GM18498 (cell line): Measurements from ENCODE around the gene AJM1.

Source experiments
- ATAC-seq: cut with Tn5 transposase; IDR thresholded peaks from one replicate; pipeline ENCODE4 v1.9.1; 2021; ENCODE audit warnings: mild to moderate bottlenecking, moderate library complexity; ENCODE audit not compliant: unreplicated experiment

The AJM1 gene

DNA sequence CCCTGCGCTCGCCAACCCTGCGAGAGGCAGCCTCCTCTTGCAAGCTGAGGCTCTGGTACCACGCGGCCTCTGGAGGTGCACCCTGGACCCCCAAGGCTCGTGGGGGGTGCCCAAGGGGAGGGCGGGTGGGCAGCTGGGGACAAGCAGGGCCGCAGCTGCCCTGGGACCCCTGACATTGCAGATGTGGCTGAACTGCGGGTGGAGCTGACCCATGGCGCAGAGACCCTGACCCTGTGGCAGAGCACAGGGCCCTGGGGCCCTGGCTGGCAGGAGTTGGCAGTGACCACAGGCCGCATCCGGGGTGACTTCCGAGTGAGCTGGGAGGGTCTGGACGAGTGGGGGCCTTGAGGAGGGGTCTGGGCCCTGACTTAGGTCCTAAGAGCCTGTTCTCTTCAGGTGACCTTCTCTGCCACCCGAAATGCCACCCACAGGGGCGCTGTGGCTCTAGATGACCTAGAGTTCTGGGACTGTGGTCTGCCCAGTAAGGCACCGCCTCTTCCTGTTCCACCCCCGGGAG is 11.4 kb downstream of the AJM1 start:
- no peak for ATAC-seq

DNA sequence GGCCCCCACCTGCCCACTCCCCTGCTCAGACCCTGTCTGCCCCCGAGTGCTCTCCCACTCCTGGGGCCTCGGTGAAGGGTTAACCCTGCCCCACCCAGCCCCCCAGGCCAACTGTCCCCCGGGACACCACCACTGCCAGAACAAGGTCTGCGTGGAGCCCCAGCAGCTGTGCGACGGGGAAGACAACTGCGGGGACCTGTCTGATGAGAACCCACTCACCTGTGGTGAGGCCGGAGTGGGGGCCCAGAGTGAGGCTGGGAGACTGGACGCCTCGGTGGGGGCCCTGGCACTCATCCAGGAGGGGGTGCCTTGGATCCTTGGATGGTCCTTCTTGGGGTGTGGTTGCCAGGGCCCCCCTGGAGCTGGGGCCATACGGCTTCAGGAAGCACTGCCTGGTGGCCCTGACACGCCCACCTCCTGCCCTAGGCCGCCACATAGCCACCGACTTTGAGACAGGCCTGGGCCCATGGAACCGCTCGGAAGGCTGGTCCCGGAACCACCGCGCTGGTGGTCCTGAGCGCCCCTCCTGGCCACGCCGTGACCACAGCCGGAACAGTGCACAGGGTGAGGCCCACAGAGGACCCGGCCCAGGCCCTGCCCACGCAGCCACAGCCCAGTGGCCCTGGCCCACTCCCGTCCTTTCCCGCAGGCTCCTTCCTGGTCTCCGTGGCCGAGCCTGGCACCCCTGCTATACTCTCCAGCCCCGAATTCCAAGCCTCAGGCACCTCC is 12.0 kb downstream of the AJM1 start:
- no peak for ATAC-seq

GRCh38 chr9:136854842-136855460 is 12.7 kb downstream of the AJM1 start:
- no peak for ATAC-seq

DNA sequence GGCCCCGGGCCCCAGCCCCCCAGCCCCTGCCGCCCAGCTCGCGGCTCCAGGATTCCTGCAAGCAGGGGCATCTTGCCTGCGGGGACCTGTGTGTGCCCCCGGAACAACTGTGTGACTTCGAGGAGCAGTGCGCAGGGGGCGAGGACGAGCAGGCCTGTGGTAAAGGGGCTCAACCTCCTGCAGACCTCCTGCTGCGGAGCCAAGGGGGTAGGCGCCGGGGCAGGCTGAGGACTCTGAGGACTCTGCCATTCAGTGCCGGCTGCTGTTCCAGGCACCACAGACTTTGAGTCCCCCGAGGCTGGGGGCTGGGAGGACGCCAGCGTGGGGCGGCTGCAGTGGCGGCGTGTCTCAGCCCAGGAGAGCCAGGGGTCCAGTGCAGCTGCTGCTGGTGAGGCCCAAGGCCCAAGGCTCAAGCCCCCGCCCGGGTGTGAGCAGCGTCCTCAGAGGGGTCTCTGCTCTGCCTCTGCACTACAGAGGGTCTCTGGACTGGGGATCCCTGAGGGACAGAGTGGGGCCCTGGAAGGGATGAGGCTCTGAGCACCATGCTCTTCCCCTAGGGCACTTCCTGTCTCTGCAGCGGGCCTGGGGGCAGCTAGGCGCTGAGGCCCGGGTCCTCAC is 13.3 kb downstream of the AJM1 start:
- no peak for ATAC-seq

DNA sequence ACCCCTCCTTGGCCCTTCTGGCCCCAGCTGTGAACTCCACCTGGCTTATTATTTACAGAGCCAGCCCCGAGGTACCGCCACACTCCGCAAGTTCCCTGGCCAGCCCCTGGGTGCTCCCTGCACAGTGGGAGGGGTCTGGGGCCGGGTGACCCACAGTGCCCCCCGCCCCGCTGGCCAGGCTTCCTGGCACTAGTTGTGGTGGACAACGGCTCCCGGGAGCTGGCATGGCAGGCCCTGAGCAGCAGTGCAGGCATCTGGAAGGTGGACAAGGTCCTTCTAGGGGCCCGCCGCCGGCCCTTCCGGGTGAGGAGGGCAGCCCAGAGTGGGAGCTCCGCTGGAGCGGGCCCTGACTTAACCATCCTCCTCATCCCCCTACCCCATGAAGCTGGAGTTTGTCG is 13.8 kb downstream of the AJM1 start:
- ATAC-seq: no peak

DNA sequence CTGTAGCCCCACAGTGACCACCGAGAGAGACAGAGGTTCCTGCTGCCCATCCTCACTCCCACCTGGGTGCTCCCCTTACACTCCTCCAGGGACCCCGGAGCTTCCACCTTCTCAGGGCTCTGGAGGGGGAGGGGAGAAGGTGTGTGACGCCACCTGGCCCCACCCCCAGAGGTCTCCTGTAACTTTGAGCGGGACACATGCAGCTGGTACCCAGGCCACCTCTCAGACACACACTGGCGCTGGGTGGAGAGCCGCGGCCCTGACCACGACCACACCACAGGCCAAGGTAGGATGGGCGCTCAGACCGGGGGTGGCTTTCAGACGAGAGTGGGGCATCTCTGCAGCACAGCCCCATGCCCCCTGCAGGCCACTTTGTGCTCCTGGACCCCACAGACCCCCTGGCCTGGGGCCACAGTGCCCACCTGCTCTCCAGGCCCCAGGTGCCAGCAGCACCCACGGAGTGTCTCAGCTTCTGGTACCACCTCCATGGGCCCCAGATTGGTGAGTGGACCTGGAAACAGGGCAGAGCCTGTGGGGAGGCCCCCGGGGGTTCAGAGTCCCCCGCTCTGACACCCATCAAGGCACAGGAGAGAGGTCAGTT is 14.4 kb downstream of the AJM1 start:
- ATAC-seq: no peak

DNA sequence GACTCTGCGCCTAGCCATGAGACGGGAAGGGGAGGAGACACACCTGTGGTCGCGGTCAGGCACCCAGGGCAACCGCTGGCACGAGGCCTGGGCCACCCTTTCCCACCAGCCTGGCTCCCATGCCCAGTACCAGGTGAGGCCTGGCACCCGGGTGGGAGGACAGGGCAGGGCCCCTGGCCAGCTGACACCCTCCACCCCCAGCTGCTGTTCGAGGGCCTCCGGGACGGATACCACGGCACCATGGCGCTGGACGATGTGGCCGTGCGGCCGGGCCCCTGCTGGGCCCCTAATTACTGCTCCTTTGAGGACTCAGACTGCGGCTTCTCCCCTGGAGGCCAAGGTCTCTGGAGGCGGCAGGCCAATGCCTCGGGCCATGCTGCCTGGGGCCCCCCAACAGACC is 14.9 kb downstream of the AJM1 start:
- no peak for ATAC-seq

DNA sequence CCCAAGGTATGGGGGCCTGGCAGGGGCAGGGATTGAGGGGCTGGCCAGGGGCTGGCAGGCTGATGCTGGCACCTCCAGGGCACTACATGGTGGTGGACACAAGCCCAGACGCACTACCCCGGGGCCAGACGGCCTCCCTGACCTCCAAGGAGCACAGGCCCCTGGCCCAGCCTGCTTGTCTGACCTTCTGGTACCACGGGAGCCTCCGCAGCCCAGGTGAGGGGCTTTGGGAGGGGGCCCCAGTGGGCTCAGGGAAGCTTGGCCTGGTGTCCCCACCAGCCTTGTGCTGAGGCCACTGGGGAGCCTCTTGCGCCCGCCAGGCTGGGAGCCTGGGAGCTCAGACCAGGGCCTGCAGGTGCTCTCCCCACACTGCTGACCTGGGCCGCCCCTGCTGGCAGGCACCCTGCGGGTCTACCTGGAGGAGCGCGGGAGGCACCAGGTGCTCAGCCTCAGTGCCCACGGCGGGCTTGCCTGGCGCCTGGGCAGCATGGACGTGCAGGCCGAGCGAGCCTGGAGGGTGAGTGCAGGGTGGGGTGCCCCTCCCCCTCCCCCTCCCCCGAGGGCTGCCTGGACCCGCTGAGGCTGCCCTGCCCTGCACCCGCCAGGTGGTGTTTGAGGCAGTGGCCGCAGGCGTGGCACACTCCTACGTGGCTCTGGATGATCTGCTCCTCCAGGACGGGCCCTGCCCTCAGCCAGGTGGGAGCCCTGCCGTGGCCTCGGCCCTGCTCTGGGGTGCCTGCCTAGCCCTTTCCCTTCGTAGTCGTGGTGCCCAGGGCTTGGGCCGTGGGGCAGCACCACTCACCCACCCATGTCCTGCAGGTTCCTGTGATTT is 15.5 kb downstream of the AJM1 start:
- ATAC-seq: no peak

DNA sequence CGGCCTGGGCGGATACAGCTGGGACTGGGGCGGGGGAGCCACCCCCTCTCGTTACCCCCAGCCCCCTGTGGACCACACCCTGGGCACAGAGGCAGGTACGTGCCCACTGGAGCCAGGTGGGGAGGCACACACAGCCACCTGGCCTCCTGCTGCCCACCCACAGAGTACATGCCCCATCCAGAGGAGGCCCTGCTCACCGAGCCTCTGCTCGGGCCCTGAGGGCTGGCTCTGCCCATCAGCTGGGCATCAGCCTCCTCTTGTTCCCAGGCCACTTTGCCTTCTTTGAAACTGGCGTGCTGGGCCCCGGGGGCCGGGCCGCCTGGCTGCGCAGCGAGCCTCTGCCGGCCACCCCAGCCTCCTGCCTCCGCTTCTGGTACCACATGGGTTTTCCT is 16.2 kb downstream of the AJM1 start:
- ATAC-seq: no peak

- no peak for ATAC-seq
These were observed 16.8 kb downstream of the AJM1 start for GRCh38 chr9:136858844-136859757.

GRCh38 chr9:136860529-136860928 is 18.3 kb downstream of the AJM1 start:
- no peak for ATAC-seq

DNA sequence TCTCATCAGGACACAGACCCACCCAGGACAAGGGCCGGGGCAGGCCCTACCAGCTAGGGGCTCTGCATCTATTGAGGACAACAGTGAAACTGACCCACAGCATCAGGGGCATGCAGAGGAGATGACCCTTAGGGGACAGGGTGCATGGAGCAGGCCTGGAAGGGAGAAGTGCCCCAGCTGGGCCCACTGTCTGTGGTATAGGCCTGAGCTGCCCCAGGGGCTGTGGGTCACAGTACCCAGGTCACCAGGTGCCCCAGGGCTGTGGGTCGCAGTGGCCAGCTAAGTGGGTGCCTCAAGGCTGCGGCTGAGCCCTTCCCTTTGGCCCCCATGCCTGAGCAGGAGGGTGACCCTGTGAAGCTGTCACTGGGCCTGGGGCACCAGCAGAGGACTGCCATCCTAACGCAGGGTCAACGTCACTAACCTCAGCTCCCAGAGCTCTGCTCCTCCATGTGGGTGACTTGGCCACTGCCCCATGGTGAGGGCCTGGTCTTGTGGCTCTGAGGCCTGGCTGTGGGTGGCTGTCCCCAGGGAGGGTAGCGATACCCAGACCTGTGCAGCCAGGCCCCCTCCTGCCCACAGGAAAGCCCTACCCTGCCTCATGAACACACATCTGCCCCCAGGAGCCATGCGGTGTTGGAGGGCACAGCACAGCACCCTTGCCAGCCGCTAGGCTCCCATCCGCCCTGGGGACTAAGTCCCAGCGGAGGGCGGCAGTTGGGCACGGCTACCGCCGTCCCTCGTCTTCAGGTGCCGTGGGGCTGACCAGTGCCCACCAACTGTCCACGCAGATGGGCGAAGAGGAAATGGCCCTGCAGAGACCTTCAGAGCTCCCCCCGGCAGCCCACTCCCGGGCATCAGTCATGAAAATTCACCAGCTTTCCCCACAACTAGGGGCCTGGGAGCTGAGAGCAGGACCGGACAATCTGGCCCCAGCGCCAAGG is 18.9 kb downstream of the AJM1 start:
- no peak for ATAC-seq

DNA sequence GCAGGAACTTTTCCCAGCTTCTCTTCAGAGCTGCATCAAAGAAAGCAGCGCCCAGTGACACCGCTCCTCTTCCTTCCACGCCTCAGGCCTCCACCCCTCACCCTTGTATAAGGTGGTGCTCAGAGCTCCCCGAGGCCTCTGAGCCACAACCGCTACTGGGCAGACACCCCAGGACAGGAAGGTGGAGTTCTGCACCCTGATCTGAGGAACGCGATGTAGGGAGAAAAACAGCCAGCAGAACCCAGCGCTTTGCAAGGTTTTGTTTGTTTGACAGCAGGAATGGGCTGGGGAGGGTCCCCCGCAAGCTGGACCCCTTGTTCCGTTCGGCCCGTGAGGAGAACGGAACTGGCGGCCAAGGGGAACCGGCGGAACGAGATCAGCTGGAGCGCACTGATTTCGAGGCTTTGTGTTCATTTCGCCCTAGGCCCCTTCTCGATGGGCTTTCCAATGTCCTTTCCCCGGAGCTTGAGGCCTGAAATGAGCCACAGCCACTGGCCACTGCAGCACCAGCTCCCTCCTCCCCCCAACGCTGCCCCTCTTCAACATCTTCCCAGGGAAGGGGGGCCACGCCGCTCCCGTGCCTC is 19.7 kb downstream of the AJM1 start:
- ATAC-seq: no peak

- ATAC-seq: no peak
These were observed 20.8 kb downstream of the AJM1 start for GRCh38 chr9:136862849-136863622.

GRCh38 chr9:136863623-136864273 is 21.5 kb downstream of the AJM1 start:
- ATAC-seq: no peak

GRCh38 chr9:136865041-136865767 is 22.9 kb downstream of the AJM1 start:
- ATAC-seq: no peak

GRCh38 chr9:136865768-136866103 is 23.5 kb downstream of the AJM1 start:
- ATAC-seq: peak; percentile 28
